ENCODE measurements around the gene PALM.

Gene PALM

GRCh38 chr19:681029-682019 lies 27.4 kb upstream of the PALM start:
- H3K4me3 ChIP-seq (ENCODE audit: low read depth, low read length), result peak overlapping the region; percentile 62
- DNase-seq (ENCODE audit: low read depth), result peak; percentile 98
- TF ChIP-seq CTCF (conservative IDR thresholded peaks at IDR 0.05; ENCODE audit: low read depth, low read length), result no peak

- DNase-seq (ENCODE audit: low read depth), result no peak
- TF ChIP-seq CTCF (conservative IDR thresholded peaks at IDR 0.05; ENCODE audit: low read depth, low read length), result no peak
- H3K4me3 ChIP-seq (ENCODE audit: low read depth, low read length), result no peak overlapping the region
Measured at GRCh38 chr19:682678-683320, 25.9 kb upstream of the PALM start.

- TF ChIP-seq CTCF (conservative IDR thresholded peaks at IDR 0.05; ENCODE audit: low read depth, low read length), result no peak
- no peak overlapping the region for H3K4me3 ChIP-seq (ENCODE audit: low read depth, low read length)
Measured at GRCh38 chr19:685454-685931, 23.2 kb upstream of the PALM start.

GRCh38 chr19:686589-687297 lies 22.0 kb upstream of the PALM start:
- DNase-seq (ENCODE audit: low read depth), result no peak
- TF ChIP-seq CTCF (conservative IDR thresholded peaks at IDR 0.05; ENCODE audit: low read depth, low read length), result no peak
- no peak overlapping the region for H3K4me3 ChIP-seq (ENCODE audit: low read depth, low read length)

More at GRCh38 chr19:685454-685931, 23.2 kb upstream of the PALM start:
- no peak for DNase-seq (ENCODE audit: low read depth)

GRCh38 chr19:687569-688166 lies 21.1 kb upstream of the PALM start:
- no peak for TF ChIP-seq CTCF (conservative IDR thresholded peaks at IDR 0.05; ENCODE audit: low read depth, low read length)
- no peak for DNase-seq (ENCODE audit: low read depth)

GRCh38 chr19:688214-688613 lies 20.5 kb upstream of the PALM start:
- DNase-seq (ENCODE audit: low read depth), result no peak
- H3K4me3 ChIP-seq (ENCODE audit: low read depth, low read length), result no peak overlapping the region
- no peak for TF ChIP-seq CTCF (conservative IDR thresholded peaks at IDR 0.05; ENCODE audit: low read depth, low read length)

More at GRCh38 chr19:687569-688166, 21.1 kb upstream of the PALM start:
- no peak overlapping the region for H3K4me3 ChIP-seq (ENCODE audit: low read depth, low read length)
